Tibial nerve (tissue), 3 donors: Measurements from ENCODE around the gene GTF2A1.

ENCODE experiments used
- CTCF ChIP-seq, 5 experiments: fragments of 200-600 bp in 3 of 5; fragments of 450-650 bp in 2 of 5; sonication (generic) in 3 of 5; IDR thresholded peaks; one replicate each; pipeline ENCODE4 v1.5.1; 2016 to 2019; ENCODE audit warnings: antibody characterized with exemption in 5 of 5, mild to moderate bottlenecking in 3 of 5, moderate library complexity in 2 of 5
- POLR2A ChIP-seq, 2 donors: fragments of 450-650 bp; IDR thresholded peaks; one replicate each; pipeline ENCODE4 v1.6.1; 2017; ENCODE audit warnings: antibody characterized with exemption in 2 of 2, mild to moderate bottlenecking in 2 of 2, moderate library complexity in 2 of 2

GRCh38 chr14:81221579-81222102 is 882 bp upstream of the GTF2A1 start:
- no peak for TF ChIP-seq CTCF (IDR thresholded peaks at IDR 0.05)
- no peak for TF ChIP-seq POLR2A (IDR thresholded peaks at IDR 0.05)
